Hepatocyte (in vitro differentiated cells): ENCODE measurements around the gene SEBOX.

Experiments
- CTCF ChIP-seq: fragments of 200-600 bp; sonication (generic); IDR thresholded peaks from 2 replicates; pipeline ENCODE4 v1.5.1; 2016; ENCODE audit warnings: antibody characterized with exemption, mild to moderate bottlenecking; ENCODE audit not compliant: poor library complexity
- EZH2 ChIP-seq: fragments of 200-600 bp; sonication (generic); IDR thresholded peaks from 2 replicates; pipeline ENCODE4 v1.6.1; 2016; ENCODE audit warnings: antibody characterized with exemption, mild to moderate bottlenecking, borderline replicate concordance

GRCh38 chr17:28395426-28395825 is 30.4 kb upstream of the SEBOX start:
- TF ChIP-seq CTCF (no peak), EZH2 (no peak)
